ENCODE data around the gene ZRANB1.

ZRANB1 gene

DNA sequence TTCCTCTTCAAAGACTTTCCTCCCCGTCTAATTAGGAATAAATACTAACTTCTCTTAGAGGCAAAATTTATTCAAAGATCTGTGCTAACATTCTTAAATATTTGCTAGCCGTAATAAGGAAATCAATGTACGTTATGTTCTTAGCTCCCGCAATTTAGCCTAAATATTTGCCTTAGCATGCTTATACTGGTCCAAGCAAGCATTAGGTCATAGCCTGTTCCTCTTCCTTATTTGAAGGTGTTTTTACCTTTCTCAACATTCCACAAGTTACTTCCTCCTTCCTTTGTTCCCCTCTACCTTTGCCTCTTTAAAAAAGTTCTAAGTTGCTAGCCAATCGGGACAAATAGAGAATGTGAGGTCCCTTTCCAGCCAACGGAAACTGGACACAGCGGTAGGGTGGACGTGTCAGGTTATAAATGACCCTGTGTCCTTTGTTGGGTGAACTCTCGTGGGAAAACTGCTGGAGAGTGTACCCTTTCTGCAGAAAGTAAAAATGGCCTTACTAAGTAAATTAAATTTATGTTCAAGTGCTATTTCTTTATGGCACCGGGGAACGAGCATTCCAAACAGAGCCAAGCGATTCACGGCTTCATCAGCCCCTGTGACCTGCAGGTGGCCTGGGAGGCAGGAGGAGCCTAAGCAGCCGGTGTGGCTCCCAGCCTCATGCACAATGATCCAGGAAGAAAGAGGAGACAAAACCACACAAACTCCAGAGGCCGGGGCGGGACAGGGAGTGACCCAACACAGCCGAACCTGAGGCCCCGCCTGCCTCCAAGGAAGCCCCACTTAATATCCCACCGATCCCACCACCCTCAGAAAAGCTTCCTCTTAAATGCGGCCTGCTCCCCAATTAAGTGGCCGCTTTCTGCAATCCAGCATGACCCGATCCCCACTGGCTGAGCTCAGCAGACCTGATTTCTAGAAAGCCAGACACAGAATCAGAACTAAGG, 67.0 kb downstream of the ZRANB1 start:
- DNase-seq, result no peak

- no peak for DNase-seq
These were observed 67.8 kb downstream of the ZRANB1 start for GRCh38 chr10:125009661-125010161.

- no peak for DNase-seq
These were observed 68.4 kb downstream of the ZRANB1 start for GRCh38 chr10:125010362-125010761.

DNA sequence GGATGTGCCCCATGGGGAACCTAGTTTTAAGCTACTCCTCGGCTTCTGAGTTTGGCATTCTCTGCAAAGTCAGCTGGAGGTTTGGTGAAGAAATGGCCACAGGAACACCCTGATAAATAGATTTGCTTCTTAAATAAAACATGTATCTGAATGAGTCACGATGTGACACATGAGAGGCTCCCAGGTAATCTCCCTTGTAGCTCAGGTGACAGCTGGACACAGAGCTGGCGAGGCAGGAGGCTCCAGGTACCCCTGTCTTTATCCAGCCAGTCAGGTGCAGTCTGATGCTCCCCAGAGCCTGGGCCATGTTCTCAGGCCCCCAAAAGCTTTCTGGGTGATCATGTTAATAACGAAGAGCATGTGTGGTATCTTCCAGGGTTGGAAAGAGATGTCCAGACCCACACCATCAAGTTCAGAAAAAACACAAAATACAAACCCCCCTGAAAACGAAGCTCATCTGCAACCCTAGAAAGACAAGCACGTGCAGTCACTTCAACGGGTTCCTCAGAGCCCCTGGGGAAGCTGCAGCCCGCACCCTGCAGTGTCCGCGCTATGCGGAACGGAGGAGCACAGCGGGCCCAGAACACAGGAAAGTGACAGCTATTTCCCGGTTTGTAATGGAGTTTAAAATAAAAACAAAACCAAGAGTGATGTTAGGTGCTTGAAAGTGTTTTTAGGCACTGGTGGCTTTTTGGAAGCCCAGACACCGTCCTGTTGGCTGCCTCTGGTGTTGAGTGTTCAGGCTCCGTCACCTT, 69.4 kb downstream of the ZRANB1 start:
- no peak for DNase-seq

DNA sequence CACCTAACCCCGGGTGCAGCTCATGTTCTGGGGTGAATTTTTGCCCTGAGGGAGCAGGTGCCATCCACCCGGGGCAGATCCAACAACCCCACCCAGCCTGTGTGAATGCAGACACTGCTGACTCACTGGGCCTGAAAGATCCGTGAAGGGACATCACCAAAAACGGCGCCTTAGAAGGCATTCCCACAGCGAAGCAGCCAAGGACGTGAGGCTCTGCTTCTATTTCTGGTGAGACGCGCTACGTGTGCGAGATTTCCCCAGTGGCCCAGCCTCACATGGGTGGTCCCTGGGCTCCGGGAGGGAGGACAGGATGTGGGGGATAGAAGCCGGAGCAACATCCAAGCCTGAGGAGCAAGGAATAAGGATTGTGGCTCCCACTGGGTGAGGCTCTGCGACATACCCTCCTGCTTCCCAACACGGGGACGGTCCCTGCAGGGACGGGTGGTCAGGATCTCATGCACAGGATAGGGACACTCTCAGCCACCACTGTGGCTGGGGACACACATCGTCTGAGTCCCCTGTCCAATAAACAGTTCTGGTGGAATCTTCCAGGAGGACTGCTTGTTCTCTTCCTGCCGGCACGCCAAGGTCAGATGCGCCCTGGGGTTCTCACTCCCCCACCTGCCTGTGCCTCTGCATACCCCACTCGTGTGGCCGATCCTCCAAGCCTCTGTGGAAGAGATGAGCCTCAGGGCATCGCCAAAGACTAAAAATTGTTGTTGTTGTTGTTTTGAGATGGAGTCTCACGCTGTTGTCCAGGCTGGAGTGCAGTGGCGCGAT, 70.2 kb downstream of the ZRANB1 start:
- DNase-seq, result no peak

GRCh38 chr10:125012851-125013528, 71.1 kb downstream of the ZRANB1 start:
- no peak for DNase-seq

DNA sequence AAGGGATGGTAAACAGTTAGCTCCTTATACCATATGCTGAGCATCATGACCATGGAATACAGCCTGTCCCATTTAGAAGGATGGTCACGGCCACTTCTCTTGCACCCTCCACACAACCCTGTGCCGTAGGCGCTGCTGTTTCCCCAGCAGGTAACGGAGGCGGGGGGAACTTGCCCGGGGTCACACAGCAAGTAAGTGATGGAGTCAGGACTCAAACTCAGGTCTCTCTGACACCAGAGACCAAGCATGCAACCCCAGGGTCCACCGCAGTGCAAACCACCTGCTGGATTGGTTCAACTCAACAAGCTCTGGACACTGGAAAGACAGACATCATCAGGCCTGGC, 71.6 kb downstream of the ZRANB1 start:
- no peak for DNase-seq

DNA sequence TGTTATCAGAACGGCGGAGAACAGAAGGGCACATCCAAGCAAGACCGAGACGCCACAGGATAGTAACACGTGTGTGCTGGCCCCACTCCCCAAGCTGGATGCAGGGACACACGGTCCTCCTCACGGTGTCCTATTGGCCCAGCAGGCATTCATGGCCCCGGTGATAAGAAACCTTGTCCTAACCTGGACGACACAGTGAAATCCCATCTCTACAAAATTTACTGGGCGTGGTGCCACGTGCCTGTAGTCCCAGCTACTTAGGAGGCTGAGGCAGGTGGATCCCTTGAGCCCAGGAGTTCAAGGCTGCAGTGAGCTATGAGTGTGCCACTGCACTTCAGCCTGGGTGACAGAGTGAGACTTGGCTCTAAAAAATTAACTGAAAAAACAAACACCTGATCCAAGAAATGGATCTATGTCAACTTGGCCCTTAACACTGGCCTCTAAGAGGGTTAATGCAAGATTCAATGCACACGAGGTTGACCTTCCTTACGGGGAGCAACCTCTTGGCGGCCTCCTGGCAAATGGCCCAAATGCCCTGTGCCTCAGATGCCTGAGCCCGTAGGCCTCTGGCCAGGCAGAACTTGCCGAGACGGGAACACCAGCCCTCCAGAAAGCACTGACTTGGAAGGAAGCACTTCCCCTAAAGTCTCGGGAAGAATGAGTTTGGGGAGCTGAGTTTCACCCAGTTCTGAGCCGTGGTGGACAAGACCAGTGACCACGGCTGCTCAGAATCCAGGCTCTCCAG, 72.3 kb downstream of the ZRANB1 start:
- no peak for DNase-seq

- DNase-seq, result no peak
These were observed 73.0 kb downstream of the ZRANB1 start for GRCh38 chr10:125014836-125015355.

- DNase-seq, result no peak
These were observed 73.5 kb downstream of the ZRANB1 start for GRCh38 chr10:125015356-125015944.

GRCh38 chr10:125016123-125016522, 74.2 kb downstream of the ZRANB1 start:
- no peak for DNase-seq

DNA sequence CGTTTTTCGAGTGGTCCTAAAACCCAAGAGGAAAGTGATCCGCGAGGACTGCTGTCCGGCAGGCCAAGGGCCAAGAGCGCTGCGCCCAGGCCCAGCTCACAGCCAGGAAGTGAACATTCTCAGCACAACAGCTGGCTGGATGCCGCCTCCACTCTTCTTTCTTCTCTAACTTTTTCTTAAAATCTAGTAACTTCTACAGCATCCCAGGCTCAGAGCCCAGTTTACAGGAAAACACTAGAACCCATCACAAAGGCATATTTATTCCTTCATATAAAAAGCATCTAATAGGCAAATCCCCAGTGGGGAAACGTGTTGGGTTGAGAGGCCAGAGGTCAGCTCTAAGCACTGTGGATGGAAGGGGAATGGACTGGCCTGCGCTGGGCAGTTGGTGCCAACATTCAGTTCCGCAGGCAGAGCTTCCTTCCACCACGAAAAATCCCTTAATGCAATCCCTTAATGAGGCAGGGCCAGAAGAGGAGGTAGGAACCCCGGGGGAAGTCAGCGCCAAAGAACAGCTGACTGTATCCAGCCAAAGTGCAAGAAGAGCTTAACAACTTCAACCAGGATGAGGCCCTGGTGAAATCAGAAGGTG, 74.8 kb downstream of the ZRANB1 start:
- DNase-seq, result no peak

DNA sequence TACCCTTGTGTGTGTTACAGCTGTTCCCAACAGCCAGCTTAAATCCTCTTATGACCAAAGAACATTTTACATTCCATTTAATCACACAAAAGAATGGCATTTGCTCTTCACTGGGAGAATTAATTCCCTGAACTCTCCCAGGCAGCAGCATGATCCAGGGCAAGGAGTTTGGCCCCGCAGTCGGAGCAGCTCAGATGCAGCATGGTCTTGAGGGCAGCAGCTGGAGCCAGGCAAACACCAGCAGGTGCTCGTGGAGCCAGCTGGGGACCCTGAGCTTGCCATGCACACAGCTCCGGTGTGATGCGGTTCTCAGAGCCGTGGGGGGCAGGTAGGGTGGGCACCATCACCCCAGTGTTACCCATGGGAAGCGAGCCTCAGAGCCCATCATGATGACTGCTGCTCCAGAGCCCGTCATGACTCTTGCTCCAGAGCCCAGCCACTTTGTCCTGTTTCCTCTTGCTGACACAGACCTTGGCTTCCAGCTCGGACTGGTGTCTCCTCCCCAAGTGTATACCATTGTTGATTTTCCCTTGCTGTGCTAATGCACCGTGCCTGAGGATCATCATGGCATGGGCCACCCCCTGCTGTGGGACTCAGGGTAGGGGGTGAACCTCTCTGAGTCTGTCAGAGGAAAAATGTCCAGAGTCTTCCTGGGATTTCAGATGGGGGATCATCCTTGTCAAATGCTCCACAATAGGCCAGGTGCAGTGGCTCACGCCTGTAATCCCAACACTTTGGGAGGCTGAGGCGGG, 75.8 kb downstream of the ZRANB1 start:
- DNase-seq, result no peak

GRCh38 chr10:125018576-125019143, 76.7 kb downstream of the ZRANB1 start:
- no peak for DNase-seq

DNA sequence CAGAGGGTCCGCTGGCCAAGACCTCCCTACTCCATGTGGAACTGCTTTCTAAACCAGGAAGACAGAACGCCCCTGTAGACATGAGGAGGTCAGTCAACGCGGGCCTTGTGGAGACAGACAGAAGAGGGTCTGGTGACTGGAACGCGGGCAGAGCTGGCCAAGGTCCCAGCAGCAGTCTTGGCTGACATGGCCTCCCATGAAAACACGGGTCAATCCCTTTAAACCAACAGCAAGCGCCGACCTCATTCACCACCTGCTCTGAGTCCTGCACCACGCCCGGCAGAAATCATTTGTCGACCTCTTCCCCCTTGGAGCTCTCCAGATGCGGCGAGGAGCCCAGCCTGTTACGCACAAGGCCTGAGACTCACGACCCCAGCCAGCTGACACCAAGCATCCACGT, 78.5 kb downstream of the ZRANB1 start:
- DNase-seq, result no peak

DNA sequence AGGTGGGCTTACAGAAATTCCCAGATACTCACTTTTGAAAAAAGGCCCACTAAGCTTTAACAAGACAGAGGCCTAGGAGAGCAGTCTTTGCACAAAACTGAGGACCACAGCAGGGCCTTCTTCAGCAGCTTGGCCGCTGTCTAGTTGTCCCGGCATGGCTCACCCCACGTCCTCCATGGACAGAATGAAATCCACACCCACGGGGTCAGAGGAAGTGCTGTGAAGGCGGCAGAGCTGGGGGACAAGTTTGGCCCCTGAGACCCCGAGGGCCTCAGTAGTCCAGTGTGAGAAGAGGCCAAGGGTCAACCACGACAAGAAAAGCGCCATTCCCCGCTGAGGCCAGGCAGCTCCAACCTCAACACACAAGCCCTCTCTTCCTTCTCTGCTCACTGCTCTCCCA, 78.9 kb downstream of the ZRANB1 start:
- no peak for DNase-seq

DNA sequence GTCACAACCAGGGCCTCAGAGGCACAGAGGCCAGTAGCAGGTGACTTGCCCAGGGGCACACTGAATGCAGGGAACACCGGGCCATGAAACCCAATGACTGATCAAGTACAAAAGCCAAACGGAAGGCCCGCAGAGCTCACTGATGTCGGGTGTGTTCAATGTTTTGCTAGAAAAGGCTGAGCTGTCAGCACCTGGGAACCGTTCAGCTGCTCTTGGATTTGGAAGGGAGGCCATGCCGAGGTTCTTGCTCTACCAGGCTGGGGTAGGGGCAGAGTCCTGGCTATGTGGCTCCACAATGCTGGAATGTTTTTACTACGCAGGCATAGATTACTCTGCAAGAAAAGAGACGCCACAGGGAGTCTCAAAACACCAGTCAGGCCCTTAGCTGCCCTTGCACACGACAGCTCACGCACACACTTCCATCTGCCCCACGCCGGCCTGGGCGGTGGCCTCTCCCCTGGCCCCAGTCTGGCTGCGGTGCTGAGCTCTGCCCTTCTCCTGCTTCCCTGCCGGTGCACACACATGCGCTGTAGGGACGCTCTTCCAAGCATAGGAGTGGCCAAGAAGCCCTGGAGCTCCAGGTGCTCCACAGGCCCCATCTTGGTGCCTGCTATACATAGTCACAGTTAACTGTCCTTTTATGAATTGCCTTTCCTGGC, 79.9 kb downstream of the ZRANB1 start:
- DNase-seq, result no peak

DNA sequence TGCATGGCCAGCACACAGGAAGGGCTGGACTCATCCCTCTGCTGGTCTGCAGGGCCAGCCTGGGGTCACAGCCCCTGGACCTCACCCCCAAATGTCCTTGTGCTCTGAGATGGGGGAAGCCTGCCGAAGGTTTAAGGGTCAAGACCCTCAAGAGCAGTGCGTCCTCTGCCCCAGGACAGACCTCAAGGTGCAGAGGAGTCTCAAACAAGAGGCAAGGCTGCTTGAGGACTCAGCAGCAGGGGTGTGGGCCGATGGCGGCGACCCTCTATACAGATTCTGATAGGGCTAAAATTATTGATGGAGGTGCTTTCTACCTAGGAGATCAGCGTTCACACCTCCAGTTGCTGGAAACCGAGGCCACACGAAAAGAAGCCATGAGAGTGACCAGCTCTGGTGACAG, 80.7 kb downstream of the ZRANB1 start:
- no peak for DNase-seq

- DNase-seq, result no peak
These were observed 81.3 kb downstream of the ZRANB1 start for GRCh38 chr10:125023255-125023654.

All from NCI-H187 treated with DMSO at 0.1 percent for 48 hours (cell line).